ENCODE data around the gene GBA2. TPM values are rescaled to one million over a fixed set of nuclear protein-coding genes. Genes with fewer than 3 reads are reported as not detected.

The GBA2 gene
- total RNA-seq, 1 donor from 2014 or later: 58.4 TPM

DNA sequence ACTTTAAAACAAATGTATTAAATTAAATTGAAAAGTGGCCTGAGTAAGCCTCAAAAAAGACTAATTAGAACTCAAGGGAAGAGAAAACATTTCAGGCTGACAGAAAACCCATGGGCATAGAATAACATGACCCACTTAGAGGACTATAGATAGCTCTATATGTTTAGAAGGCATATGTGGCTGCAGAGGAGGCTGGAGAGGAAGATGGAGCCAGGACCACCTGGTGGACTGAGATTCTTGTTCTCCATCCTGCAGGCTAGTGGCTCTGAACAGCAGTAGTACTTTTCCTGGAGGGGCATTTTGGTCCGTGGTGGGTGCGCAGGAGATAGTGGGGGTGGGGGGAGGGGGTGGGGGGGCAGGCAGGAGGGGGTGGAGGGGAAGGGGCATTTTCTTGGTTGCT lies 32.0 kb upstream of the GBA2 start:
- intact Hi-C loops (cut with micrococcal nuclease): no loop called here
- H3K27me3 Mint-ChIP-seq (ENCODE audit: insufficient read depth): no peaks in the 10 kb centered on the region
- H3K4me1 Mint-ChIP-seq (ENCODE audit: low read depth): peaks cover 2% of the 10 kb centered on the region
- DNase-seq (ENCODE audit: low spot score): no peak
- peaks cover 24% of the 10 kb centered on the region for H3K36me3 Mint-ChIP-seq (ENCODE audit: low read depth)
- H3K4me3 Mint-ChIP-seq: no peak overlapping the region
- H3K27ac Mint-ChIP-seq: no peak overlapping the region
- no peaks in the 10 kb centered on the region for H3K9me3 Mint-ChIP-seq

DNA sequence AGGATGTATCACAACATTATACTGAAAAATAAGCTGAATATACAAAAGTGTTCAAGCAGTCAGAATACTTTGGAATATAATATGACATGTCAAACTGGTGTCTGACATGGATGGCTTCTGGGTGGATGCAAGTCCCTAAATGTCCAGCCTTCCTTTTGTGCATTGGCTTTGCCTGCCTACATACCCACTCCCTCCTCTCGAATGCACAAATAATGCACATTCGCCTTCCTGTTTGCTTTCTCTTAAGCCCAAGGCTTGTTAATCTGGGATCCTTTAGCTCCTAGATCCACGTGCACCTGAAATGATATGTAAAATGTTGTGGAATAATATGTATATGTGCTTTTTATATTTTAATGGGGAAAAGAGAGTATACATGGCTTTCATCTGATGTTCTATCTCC lies 29.5 kb upstream of the GBA2 start:
- Mint-ChIP-seq H3K27ac (no peak overlapping the region), H3K9me3 (no peaks in the 10 kb centered on the region), H3K27me3 (ENCODE audit: insufficient read depth) (no peaks in the 10 kb centered on the region), H3K4me1 (ENCODE audit: low read depth) (peaks cover 13% of the 10 kb centered on the region), H3K36me3 (ENCODE audit: low read depth) (peaks cover 10% of the 10 kb centered on the region), H3K4me3 (no peak overlapping the region)
- intact Hi-C loops (cut with micrococcal nuclease): no loop called here
- no peak for DNase-seq (ENCODE audit: low spot score)

DNA sequence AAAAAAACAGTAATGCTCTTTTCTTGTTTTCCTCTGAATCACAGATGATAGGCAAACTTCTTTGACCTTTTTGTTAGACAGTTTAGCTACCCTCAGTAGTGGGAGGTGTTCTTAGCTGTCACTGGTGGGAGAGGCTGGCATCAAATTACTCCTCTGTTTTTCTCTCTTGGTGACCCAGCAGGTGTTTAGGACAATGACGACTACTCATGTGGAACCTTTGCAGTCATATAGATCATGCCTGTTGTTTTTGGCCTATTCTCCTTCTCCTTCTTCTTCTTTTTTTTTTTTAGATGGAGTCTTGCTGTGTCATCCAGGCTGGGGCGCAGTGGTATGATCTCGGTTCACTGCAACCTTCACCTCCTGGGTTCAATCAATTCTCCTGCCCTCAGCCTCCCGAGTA lies 27.0 kb upstream of the GBA2 start:
- H3K9me3 Mint-ChIP-seq: no peaks in the 10 kb centered on the region
- intact Hi-C loops (cut with micrococcal nuclease): no loop called here
- no peaks in the 10 kb centered on the region for H3K27me3 Mint-ChIP-seq (ENCODE audit: insufficient read depth)
- no peak overlapping the region for H3K4me3 Mint-ChIP-seq
- peaks cover 13% of the 10 kb centered on the region for H3K4me1 Mint-ChIP-seq (ENCODE audit: low read depth)
- H3K36me3 Mint-ChIP-seq (ENCODE audit: low read depth): peaks cover 7% of the 10 kb centered on the region
- DNase-seq (ENCODE audit: low spot score): no peak
- peak overlapping the region; percentile 77 for H3K27ac Mint-ChIP-seq

DNA sequence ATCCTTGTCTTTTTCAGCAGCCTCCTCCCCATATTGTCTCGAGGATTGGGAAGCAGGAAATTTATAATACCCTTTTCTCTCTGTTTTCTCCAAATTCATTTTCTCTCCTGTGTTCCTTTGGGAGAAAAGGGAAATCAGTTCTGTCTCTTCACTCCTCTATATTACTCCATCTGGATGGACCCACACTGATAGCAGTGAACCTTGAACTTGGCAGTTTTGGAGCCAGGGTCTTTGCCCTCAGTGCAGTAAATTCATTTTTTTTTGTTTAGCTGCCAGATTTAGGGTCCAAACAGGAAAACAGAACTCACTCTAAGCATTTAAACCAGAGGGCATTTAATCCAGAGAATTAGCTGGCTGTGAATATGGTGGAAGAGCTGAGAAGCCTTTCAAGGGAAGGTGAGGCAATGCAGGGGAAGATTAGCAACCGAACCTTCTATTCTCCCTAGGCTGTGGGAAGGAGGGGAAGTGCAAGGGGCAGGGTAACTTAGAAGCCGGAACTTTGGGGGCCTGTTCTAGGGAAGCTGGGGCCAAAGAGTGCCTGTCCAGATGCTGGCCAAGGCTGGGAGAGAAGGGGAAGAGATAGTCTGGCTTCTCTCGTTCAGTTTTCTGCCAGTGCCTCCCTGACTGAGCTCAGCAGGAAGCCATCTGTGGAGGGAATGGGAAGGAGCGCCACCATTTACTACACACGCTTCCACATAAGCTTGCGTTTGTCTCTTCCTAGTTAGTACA lies 26.0 kb upstream of the GBA2 start:
- H3K27ac Mint-ChIP-seq: peak overlapping the region; percentile 25
- H3K9me3 Mint-ChIP-seq: no peaks in the 10 kb centered on the region
- H3K27me3 Mint-ChIP-seq (ENCODE audit: insufficient read depth): no peaks in the 10 kb centered on the region
- H3K36me3 Mint-ChIP-seq (ENCODE audit: low read depth): peaks cover 5% of the 10 kb centered on the region
- H3K4me1 Mint-ChIP-seq (ENCODE audit: low read depth): peaks cover 13% of the 10 kb centered on the region
- DNase-seq (ENCODE audit: low spot score): no peak
- intact Hi-C loops (cut with micrococcal nuclease): no loop called here
- no peak overlapping the region for H3K4me3 Mint-ChIP-seq

- no peaks in the 10 kb centered on the region for H3K36me3 Mint-ChIP-seq (ENCODE audit: low read depth)
- intact Hi-C loops (cut with micrococcal nuclease): no loop called here
- no peak overlapping the region for H3K4me3 Mint-ChIP-seq
- no peak for DNase-seq (ENCODE audit: low spot score)
- H3K9me3 Mint-ChIP-seq: no peaks in the 10 kb centered on the region
- no peaks in the 10 kb centered on the region for H3K27me3 Mint-ChIP-seq (ENCODE audit: insufficient read depth)
- no peak overlapping the region for H3K27ac Mint-ChIP-seq
- H3K4me1 Mint-ChIP-seq (ENCODE audit: low read depth): peaks cover 13% of the 10 kb centered on the region
These were observed 22.9 kb upstream of the GBA2 start for GRCh38 chr9:35771943-35772342.

DNA sequence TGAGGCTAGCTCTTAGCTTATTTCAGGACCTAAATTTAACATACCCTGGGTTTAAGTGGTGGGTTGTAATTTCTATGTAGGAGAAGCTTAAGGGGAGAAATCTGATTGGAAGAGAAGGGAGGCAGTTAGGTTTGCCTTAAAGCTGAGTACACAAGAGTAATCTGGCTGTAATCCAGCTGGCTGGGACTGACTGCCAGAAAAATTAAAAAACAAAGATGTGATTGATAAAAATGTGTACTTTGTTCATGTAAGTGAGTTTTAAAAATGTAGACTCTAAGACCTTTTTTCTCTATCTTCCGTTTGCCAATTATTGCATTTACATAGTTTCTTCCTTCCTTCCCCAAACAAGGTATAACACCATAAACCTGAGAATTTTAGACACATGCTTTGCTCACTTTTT lies 22.5 kb upstream of the GBA2 start:
- H3K4me3 Mint-ChIP-seq: no peak overlapping the region
- no peaks in the 10 kb centered on the region for H3K27me3 Mint-ChIP-seq (ENCODE audit: insufficient read depth)
- intact Hi-C loops (cut with micrococcal nuclease): no loop called here
- no peaks in the 10 kb centered on the region for H3K9me3 Mint-ChIP-seq
- no peaks in the 10 kb centered on the region for H3K36me3 Mint-ChIP-seq (ENCODE audit: low read depth)
- no peak overlapping the region for H3K27ac Mint-ChIP-seq
- peaks cover 13% of the 10 kb centered on the region for H3K4me1 Mint-ChIP-seq (ENCODE audit: low read depth)
- DNase-seq (ENCODE audit: low spot score): no peak

- H3K9me3 Mint-ChIP-seq: no peaks in the 10 kb centered on the region
- no peak overlapping the region for H3K4me3 Mint-ChIP-seq
- intact Hi-C loops (cut with micrococcal nuclease): no loop called here
These were observed 22.0 kb upstream of the GBA2 start for GRCh38 chr9:35771075-35771433.

DNA sequence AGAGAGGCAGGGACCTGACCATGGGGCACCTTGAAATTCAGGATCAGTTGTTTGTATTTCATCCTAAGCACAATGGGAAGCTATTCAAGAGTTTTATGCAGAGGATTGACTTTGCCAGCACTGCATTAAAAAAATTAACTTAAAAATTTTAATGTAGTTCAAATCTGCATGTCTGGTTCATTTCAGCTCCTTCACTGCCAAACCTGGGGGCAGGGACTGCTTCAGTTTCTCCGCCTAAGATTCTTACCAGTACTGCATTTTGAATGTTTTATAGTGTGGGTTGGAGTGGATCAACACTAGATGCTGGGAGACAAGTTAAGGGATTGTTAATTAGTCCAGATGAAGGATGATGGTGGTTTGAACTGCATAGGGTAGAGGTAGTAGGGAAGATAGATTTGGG lies 20.7 kb upstream of the GBA2 start:
- Mint-ChIP-seq H3K27ac (no peak overlapping the region), H3K9me3 (no peaks in the 10 kb centered on the region), H3K36me3 (ENCODE audit: low read depth) (no peaks in the 10 kb centered on the region), H3K27me3 (ENCODE audit: insufficient read depth) (no peaks in the 10 kb centered on the region), H3K4me1 (ENCODE audit: low read depth) (no peaks in the 10 kb centered on the region), H3K4me3 (no peak overlapping the region)
- DNase-seq (ENCODE audit: low spot score): no peak
- intact Hi-C loops (cut with micrococcal nuclease): no loop called here

More at GRCh38 chr9:35771075-35771433, 22.0 kb upstream of the GBA2 start:
- H3K36me3 Mint-ChIP-seq (ENCODE audit: low read depth): no peaks in the 10 kb centered on the region
- no peak overlapping the region for H3K27ac Mint-ChIP-seq
- DNase-seq (ENCODE audit: low spot score): no peak
- H3K4me1 Mint-ChIP-seq (ENCODE audit: low read depth): peaks cover 11% of the 10 kb centered on the region
- no peaks in the 10 kb centered on the region for H3K27me3 Mint-ChIP-seq (ENCODE audit: insufficient read depth)

DNA sequence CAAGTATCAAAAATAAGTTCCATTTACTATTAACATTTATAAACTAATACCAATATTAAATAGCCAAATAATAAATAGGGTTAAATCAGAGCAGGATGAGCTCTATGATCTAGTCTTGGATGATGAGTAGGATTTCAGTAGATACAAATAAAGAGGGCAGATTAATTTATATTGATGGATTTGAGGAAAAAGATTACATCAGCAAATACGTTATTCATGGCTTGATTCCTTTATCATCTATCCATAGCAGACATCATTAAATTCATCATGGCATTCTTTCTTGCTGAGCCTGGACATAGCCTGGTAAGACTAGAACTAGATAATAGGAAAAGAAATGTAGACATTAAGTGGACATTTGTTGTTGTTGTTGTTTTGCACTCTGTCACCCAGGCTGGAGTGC lies 18.4 kb upstream of the GBA2 start:
- Mint-ChIP-seq H3K27ac (no peak overlapping the region), H3K36me3 (ENCODE audit: low read depth) (no peaks in the 10 kb centered on the region), H3K9me3 (no peaks in the 10 kb centered on the region), H3K4me3 (no peak overlapping the region), H3K27me3 (ENCODE audit: insufficient read depth) (no peaks in the 10 kb centered on the region), H3K4me1 (ENCODE audit: low read depth) (peaks cover under 1% of the 10 kb centered on the region)
- intact Hi-C loops (cut with micrococcal nuclease): no loop called here
- DNase-seq (ENCODE audit: low spot score): no peak

GRCh38 chr9:35766997-35767396 lies 18.0 kb upstream of the GBA2 start:
- H3K4me3 Mint-ChIP-seq: no peak overlapping the region
- H3K9me3 Mint-ChIP-seq: no peaks in the 10 kb centered on the region
- no peak for DNase-seq (ENCODE audit: low spot score)
- intact Hi-C loops (cut with micrococcal nuclease): no loop called here
- H3K36me3 Mint-ChIP-seq (ENCODE audit: low read depth): no peaks in the 10 kb centered on the region
- peaks cover 5% of the 10 kb centered on the region for H3K4me1 Mint-ChIP-seq (ENCODE audit: low read depth)
- no peaks in the 10 kb centered on the region for H3K27me3 Mint-ChIP-seq (ENCODE audit: insufficient read depth)
- no peak overlapping the region for H3K27ac Mint-ChIP-seq

DNA sequence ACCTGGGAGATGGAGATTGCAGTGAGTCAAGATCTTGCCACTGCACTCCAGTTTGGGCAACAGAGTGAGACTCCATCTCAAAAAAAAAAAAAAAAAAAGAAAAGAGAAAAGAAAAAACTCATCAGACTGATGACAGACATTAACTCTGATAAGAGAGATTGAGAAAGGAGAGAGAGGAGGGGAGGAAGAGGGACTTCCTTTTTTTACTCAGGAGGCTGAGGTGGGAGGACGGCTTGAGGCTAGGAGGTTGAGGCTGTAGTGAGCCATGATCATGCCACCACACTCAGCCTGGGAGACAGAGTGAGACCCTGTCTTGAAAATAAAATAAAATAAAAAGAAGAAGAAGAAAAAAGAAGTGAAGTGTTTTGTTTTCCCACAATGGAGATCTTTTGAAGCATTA lies 14.8 kb upstream of the GBA2 start:
- peaks cover 5% of the 10 kb centered on the region for H3K36me3 Mint-ChIP-seq (ENCODE audit: low read depth)
- no peaks in the 10 kb centered on the region for H3K27me3 Mint-ChIP-seq (ENCODE audit: insufficient read depth)
- H3K4me1 Mint-ChIP-seq (ENCODE audit: low read depth): peaks cover 28% of the 10 kb centered on the region
- H3K4me3 Mint-ChIP-seq: no peak overlapping the region
- H3K9me3 Mint-ChIP-seq: no peaks in the 10 kb centered on the region
- intact Hi-C loops (cut with micrococcal nuclease): no loop called here
- no peak for DNase-seq (ENCODE audit: low spot score)
- H3K27ac Mint-ChIP-seq: no peak overlapping the region

DNA sequence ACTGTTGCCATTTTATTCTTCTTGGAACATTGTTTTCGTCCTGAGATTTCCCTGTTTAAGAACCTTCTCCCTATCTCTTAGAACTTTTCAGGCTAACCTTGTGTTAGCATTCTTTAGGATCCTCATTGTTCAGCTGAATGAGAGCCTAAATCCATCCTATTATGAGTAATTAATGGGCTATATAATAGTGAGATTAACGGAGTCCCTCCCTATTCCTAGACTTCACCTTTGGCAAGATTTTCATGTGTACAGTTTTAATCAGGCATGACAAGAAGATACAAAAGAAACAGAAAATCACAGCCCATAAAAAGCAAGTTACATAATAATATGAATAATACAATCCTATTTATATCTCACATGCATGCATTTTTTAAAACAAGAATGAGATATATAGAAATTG lies 14.2 kb upstream of the GBA2 start:
- Mint-ChIP-seq H3K27ac (no peak overlapping the region), H3K9me3 (no peaks in the 10 kb centered on the region), H3K4me1 (ENCODE audit: low read depth) (peaks cover 34% of the 10 kb centered on the region), H3K4me3 (no peak overlapping the region), H3K27me3 (ENCODE audit: insufficient read depth) (no peaks in the 10 kb centered on the region), H3K36me3 (ENCODE audit: low read depth) (peaks cover 8% of the 10 kb centered on the region)
- DNase-seq (ENCODE audit: low spot score): no peak
- intact Hi-C loops (cut with micrococcal nuclease): no loop called here

DNA sequence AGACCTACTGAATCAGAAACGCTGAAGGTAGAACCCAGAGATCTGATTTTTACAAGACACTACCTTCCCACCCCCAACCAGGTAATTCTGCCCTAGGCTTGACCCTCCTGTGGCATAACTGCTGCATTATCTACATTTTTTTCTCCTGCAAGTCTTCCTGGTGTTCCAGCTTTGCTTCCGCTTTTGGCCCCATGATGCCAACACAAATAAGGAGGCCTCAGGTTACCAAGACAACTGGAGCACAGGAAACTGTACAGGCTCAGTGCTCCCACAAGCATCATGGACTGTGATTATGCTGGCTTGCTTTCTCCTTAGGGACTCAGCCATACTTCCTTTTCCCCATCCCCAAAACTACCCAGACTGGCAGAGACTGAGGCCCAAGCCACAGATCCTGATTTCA lies 11.6 kb upstream of the GBA2 start:
- intact Hi-C loops (cut with micrococcal nuclease): no loop called here
- Mint-ChIP-seq H3K27ac (no peak overlapping the region), H3K9me3 (no peaks in the 10 kb centered on the region), H3K36me3 (ENCODE audit: low read depth) (peaks cover 11% of the 10 kb centered on the region), H3K4me1 (ENCODE audit: low read depth) (peaks cover 55% of the 10 kb centered on the region), H3K4me3 (no peak overlapping the region), H3K27me3 (ENCODE audit: insufficient read depth) (no peaks in the 10 kb centered on the region)
- no peak for DNase-seq (ENCODE audit: low spot score)

DNA sequence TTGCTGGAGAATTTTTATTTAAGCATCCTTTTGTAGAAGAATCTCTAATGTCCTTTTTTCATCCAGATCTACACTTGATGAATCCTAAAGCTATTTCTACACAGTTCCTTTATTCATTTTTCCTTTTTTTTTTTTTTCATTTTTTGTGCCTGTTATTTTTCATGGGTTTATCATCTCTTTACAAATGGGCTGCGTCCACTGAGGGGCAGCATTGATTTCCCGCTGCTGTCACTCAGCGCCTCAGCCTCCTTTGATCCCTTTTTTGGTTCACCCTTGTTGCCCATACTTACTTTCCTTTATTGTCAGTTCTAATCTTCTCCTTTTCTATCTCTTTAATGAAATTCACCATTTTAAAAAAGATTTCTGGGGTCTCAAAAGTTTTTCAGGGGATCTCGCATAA lies 10.8 kb upstream of the GBA2 start:
- H3K27ac Mint-ChIP-seq: no peak overlapping the region

More for the DNA sequence above, 10.8 kb upstream of the GBA2 start:
- no peaks in the 10 kb centered on the region for H3K9me3 Mint-ChIP-seq
- peaks cover 60% of the 10 kb centered on the region for H3K4me1 Mint-ChIP-seq (ENCODE audit: low read depth)
- H3K36me3 Mint-ChIP-seq (ENCODE audit: low read depth): peaks cover 11% of the 10 kb centered on the region
- DNase-seq (ENCODE audit: low spot score): no peak
- H3K4me3 Mint-ChIP-seq: no peak overlapping the region
- H3K27me3 Mint-ChIP-seq (ENCODE audit: insufficient read depth): no peaks in the 10 kb centered on the region
- intact Hi-C loops (cut with micrococcal nuclease): loop anchor here (5.0 kb wide), 1 partner anchor 433 kb away; the partner anchor contains the start of gene CLTA
